Osteocyte (in vitro differentiated cells): Measurements from ENCODE around the gene RMC1. TPM values are rescaled to one million over a fixed set of nuclear protein-coding genes. Genes with fewer than 3 reads are reported as not detected.

ENCODE experiments used
- DNase-seq: peaks from one replicate; pipeline ENCODE4 v3.0.0; 2021; ENCODE audit warnings: mixed read lengths; ENCODE audit not compliant: unreplicated experiment; ENCODE audit errors: extremely low spot score
- H3K27ac Mint-ChIP-seq: one replicate; pipeline ENCODE4 v1.8.0; 2021; ENCODE audit warnings: mild to moderate bottlenecking, mixed read lengths; ENCODE audit not compliant: unreplicated experiment
- H3K27me3 Mint-ChIP-seq: one replicate; pipeline ENCODE4 v1.8.0; 2021; ENCODE audit warnings: mixed read lengths; ENCODE audit not compliant: unreplicated experiment
- H3K36me3 Mint-ChIP-seq: one replicate; pipeline ENCODE4 v1.8.0; 2021; ENCODE audit warnings: mixed read lengths; ENCODE audit not compliant: unreplicated experiment
- H3K4me1 Mint-ChIP-seq: one replicate; pipeline ENCODE4 v1.8.0; 2021; ENCODE audit warnings: mixed read lengths; ENCODE audit not compliant: unreplicated experiment
- H3K4me3 Mint-ChIP-seq: one replicate; pipeline ENCODE4 v1.8.0; 2021; ENCODE audit warnings: mild to moderate bottlenecking, moderate library complexity, mixed read lengths; ENCODE audit not compliant: unreplicated experiment
- H3K9me3 Mint-ChIP-seq: one replicate; pipeline ENCODE4 v1.8.0; 2021; ENCODE audit warnings: mixed read lengths; ENCODE audit not compliant: unreplicated experiment
- CTCF ChIP-seq: fragments of 200-600 bp; sonication (generic); IDR thresholded peaks from 2 replicates; pipeline ENCODE4 v1.5.0; 2021; ENCODE audit warnings: antibody characterized with exemption, mild to moderate bottlenecking, moderate library complexity
- total RNA-seq: library from RNA; stranded (reverse); gene quantifications from 2 replicates; pipeline ENCODE4 v1.2.1, GENCODE V29; 2021

Gene RMC1
- total RNA-seq, 1 donor from 2014 or later = 25.5 TPM

- H3K9me3 Mint-ChIP-seq = no peaks in the 10 kb centered on the region
- no peak overlapping the region for H3K4me3 Mint-ChIP-seq
- peaks cover 62% of the 10 kb centered on the region for H3K36me3 Mint-ChIP-seq
- H3K4me1 Mint-ChIP-seq = peaks cover 1% of the 10 kb centered on the region
- no peak for DNase-seq
- no peak overlapping the region for H3K27ac Mint-ChIP-seq
- no peak for TF ChIP-seq CTCF
- H3K27me3 Mint-ChIP-seq = no peaks in the 10 kb centered on the region
Measured at GRCh38 chr18:23539296-23539695, 36.0 kb downstream of the RMC1 start.

DNA sequence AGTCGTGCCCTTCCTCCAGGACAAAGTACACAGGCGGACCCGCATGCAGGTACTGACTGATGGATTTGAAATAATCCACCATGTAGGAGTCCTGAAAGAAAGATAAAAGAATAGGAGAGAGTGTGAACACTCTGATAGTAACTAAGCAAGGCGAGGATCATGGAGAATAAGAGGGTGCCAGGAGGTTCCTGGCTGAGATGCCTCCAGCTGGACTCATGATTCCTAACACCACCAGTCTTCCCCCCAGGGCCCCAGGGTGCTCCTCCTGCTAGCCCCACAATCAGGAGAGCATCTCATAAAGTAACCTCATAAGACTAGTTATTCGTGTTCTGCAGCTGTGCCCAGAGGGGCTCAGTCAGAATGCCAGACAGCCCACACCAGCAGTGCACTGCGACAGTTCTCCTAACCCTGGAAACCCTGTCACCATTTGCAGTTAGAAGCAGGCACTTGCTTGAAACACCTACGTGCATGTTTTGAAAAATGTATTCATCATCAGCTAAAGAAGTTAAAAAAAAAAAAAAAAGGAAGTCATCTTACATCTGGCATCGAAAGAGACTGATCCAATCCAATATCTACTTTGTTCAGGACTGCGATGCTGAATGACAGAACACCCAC, 36.7 kb downstream of the RMC1 start:
- Mint-ChIP-seq H3K4me3 (no peak overlapping the region), H3K4me1 (peaks cover 1% of the 10 kb centered on the region), H3K9me3 (no peaks in the 10 kb centered on the region), H3K27ac (no peak overlapping the region), H3K36me3 (peaks cover 63% of the 10 kb centered on the region), H3K27me3 (no peaks in the 10 kb centered on the region)
- no peak for DNase-seq
- no peak for TF ChIP-seq CTCF

DNA sequence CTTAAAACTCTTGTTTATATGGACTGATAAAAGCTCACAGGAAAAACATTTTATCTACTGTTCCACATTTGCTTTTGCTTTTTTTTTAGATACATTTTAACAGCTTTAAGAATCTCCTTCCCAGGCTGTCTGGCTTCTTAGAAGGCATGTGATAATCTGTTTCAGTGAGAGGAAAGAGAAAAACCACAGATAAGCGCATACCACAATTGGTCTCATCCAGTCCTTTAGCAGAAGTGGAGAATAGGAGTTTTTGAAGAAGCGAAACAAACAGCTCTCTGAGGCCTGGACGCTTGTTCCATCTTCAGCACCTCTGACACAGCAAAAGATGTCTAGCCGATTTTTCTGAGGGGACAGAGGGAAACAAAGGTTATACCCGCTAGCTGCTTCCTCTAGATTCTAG, 37.6 kb downstream of the RMC1 start:
- H3K36me3 Mint-ChIP-seq = peaks cover 58% of the 10 kb centered on the region
- H3K27me3 Mint-ChIP-seq = no peaks in the 10 kb centered on the region
- no peak overlapping the region for H3K27ac Mint-ChIP-seq
- no peak for TF ChIP-seq CTCF
- no peak overlapping the region for H3K4me3 Mint-ChIP-seq
- peaks cover under 1% of the 10 kb centered on the region for H3K4me1 Mint-ChIP-seq
- DNase-seq = no peak
- H3K9me3 Mint-ChIP-seq = no peaks in the 10 kb centered on the region

DNA sequence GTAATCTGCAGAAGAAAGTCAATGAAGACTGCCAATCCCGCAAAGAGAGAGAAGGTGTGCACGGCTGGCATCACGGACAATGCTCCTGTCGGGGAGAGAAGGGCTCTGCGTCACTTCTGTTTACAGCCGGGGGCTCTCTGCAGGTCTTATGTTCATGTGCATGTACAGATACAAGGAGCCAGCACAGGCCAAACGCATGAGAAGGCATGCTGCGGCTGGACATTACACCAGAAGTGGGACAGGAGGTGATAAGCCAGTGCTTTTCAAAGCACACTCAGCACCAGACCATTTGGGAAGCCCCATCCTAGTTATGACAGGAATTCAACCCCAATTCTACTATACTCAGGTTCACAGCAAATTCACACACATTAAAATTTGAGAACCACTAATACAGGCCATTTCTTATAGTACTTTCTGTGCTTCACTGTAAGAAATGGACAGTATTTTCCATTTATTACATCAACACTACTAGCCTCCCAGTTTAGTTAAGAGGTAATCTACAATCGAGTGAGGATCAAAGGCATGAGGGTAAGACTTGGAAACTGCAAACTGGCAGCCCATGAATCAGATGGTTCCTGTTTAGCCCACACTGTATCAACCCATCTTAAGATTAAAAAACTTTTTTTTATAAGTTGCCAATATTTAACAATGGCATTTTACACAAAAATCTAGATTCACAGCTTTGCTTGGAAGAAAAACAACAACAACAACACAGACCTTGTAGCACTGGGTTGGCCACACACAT, 38.2 kb downstream of the RMC1 start:
- H3K36me3 Mint-ChIP-seq = peaks cover 54% of the 10 kb centered on the region
- no peaks in the 10 kb centered on the region for H3K4me1 Mint-ChIP-seq
- H3K27me3 Mint-ChIP-seq = no peaks in the 10 kb centered on the region
- DNase-seq = no peak
- H3K9me3 Mint-ChIP-seq = no peaks in the 10 kb centered on the region
- H3K4me3 Mint-ChIP-seq = no peak overlapping the region
- H3K27ac Mint-ChIP-seq = no peak overlapping the region
- TF ChIP-seq CTCF = no peak

DNA sequence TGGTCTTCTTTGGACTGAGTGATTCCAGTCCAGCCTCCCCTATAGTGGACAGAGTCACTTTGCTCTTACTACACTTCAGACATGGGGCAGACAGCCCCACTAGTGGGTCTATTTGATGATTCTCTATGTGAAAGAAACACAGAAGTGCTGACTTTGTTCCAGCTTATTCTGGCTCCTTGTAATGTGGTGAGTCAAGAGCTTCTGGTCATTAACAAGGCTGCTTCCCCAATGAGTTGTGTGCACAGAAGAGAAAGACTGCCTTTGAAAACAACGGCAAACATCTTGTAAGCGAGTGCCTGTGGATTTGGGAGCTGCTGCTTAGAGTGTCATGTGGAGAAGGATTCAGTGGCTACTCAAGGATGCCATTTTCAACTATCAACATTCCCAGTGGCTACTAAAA, 39.1 kb downstream of the RMC1 start:
- no peak overlapping the region for H3K27ac Mint-ChIP-seq
- no peak overlapping the region for H3K4me3 Mint-ChIP-seq
- no peaks in the 10 kb centered on the region for H3K27me3 Mint-ChIP-seq
- H3K36me3 Mint-ChIP-seq = peaks cover 52% of the 10 kb centered on the region
- no peaks in the 10 kb centered on the region for H3K4me1 Mint-ChIP-seq
- H3K9me3 Mint-ChIP-seq = no peaks in the 10 kb centered on the region
- no peak for TF ChIP-seq CTCF
- DNase-seq = no peak
